HG03097 (cell line): Measurements from ENCODE around the gene CAPN12.
"Not testable (repeated sequence)": the region's sequence is repeated elsewhere in the genome, so short reads cannot be mapped to it uniquely, and the experiment has no call there.

Source experiments
- ATAC-seq: cut with Tn5 transposase; IDR thresholded peaks from one replicate; pipeline ENCODE4 v1.9.1; 2021; ENCODE audit not compliant: unreplicated experiment, low FRiP score

The CAPN12 gene, protein sequence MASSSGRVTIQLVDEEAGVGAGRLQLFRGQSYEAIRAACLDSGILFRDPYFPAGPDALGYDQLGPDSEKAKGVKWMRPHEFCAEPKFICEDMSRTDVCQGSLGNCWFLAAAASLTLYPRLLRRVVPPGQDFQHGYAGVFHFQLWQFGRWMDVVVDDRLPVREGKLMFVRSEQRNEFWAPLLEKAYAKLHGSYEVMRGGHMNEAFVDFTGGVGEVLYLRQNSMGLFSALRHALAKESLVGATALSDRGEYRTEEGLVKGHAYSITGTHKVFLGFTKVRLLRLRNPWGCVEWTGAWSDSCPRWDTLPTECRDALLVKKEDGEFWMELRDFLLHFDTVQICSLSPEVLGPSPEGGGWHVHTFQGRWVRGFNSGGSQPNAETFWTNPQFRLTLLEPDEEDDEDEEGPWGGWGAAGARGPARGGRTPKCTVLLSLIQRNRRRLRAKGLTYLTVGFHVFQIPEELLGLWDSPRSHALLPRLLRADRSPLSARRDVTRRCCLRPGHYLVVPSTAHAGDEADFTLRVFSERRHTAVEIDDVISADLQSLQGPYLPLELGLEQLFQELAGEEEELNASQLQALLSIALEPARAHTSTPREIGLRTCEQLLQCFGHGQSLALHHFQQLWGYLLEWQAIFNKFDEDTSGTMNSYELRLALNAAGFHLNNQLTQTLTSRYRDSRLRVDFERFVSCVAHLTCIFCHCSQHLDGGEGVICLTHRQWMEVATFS

DNA sequence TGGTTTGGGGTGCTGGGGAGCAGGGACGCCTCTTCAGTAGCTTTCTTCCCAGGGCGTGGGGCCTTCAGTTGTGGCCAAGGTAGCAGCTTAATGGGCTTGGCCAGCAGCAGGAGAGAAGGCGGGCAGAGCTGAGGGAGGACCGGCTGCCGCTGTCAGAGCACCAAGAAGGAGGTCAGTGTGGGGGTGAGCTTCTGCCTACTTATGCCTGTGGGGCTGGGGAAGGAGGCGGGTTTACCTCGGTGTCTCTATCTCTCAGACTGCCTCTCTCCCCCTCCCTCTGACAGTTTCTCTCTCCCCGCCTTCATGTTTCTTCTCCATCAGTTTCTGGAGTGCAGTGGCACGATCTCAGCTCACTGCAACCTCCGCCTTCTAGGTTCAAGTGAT lies at the start of gene CAPN12:
Gene CAPN12 (minus strand): TSS at position 177 of the 384 bp plus-strand sequence. CDS start 309 bp downstream, outside the sequence.
- no peak for ATAC-seq

DNA sequence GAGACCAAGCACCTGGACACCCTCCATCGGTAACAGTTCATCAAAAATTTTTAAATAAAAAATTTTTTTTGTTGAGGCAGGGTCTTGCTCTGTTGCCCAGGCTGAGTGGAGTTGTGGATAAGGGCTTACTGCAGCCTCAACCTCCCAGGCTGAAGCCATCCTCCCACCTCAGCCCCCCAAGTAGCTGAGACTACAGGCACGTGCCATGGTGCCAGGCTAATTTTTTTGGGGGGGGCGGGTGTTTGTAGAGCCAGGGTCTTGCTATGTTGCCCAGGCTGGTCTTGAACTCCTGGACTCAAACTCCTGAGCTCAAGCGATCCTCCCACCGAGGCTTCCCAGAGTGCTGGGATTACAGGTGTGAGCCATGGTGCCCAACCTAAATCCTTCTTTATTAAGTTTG lies 49.4 kb upstream of the CAPN12 start:
- no peak for ATAC-seq

DNA sequence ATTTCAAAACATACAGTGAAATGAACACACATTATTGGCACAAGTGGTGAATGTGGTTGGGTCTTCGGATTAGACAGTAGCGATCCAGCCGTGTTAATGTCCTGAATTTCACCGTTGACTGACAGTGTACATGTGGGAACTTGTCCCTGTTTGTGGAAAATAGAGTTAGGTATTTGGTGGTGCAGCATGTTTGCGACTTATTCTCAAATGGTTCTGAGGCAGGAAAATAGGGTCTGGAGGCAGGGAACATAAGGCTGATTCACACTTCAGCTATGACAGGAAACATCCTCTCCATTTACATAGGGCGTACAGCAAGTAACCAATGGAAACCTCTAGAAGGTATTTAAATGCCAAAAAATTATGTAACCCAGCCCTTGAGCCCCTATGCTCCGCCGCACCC lies 48.9 kb upstream of the CAPN12 start:
- no peak for ATAC-seq

DNA sequence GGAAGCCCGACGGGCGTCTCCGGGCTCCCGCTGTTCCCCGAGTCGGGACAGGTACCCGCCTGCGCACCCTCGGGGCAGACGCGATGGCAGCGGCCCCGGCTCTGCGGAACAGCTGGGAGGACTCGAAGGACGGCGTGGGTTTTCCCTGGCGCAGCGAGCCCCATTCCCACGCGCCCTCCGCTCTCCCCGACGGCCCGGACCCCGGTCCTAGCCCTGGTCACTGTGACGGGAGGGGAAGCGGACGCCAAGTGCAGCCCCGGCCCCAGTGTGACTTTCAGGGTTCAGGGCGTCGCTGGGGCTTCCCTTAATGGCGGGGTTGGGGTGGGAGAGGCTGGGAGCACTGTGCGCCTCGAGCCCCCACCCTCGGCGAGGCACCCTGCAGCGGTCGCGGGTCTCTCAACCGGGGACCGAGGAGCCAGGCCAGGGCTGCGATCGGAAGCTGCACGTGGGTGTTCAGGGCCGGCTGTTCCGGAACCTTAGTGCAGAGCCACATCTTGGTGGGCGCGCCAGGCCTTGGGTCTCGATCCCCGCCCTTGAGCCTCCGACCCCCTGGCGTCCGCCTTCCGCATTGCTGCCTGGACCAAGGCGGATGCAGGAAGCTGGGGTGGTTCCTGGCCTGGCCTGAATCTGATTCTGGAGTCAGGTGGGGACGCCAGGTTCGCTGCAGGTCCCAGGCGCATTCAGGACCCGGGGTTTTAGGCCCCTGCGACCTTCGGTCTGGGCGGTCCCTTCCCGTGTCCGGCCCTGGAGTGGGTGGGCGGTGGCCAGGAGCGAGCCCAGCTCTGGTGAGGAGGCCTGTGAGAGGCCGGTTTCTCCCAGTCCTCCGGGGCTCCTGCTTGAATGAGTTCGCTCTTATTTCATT lies 48.2 kb upstream of the CAPN12 start:
- no peak for ATAC-seq

DNA sequence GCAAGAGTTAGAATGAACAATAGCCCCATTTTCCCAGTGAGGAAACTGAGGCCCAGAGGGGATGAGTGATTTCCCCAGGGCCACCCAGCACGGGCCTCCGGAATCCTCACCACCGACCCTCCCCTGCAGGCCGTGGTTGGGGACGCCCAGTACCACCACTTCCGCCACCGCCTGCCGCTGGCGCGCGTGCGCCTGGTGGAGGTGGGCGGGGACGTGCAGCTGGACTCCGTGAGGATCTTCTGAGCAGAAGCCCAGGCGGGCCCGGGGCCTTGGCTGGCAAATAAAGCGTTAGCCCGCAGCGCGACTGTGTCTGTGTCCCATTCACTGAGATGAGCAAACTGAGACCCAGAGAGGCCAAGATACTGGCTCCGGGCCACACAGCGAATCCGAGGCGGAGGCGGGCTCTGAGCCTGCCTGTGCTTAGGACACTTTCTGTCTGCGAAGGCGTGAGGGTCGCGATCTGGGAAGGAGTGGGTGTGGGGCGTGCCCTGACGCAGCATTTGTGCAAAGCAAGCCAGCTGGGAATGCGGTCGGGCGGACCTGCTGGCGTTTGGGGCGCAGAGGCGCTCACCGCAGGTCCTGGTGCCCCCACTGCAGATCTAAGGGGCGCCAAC lies 47.3 kb upstream of the CAPN12 start:
- not testable (repeated sequence) for ATAC-seq

DNA sequence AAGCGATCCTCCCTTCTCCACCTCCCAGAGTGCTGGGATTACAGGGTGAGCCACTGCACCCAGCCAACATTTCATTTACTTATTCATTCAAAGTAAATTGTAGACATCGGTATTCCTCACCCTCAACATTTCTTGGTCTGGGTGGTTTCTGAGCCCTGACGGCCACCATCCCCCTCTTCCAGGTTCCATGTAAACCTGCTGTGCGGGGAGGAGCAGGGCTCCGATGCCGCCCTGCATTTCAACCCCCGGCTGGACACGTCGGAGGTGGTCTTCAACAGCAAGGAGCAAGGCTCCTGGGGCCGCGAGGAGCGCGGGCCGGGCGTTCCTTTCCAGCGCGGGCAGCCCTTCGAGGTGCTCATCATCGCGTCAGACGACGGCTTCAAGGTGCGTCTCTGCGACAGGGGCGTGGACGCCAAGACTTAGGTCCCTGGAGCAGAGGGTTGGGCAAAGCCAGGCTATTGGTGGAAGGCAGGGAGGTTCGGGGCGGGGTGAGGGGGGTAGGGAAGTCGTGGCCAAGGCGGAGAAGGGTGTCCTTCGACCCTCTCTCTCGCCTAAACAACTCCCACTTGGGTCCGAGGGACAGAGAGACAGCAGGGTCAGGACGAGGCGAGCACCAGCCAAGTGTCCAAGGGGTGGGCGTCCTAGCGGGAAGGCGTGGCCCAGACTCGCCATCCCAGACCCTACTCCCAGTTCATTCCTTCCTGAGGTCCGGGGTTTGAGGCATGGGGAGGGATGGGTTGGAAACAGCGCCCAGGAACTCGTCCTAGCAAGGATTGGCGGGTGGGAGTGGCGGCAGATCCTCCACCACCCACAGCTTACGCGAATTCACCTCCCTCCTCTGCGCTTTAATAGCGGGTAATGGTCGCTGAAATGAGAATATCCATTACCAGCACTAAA lies 46.5 kb upstream of the CAPN12 start:
- not testable (repeated sequence) for ATAC-seq

DNA sequence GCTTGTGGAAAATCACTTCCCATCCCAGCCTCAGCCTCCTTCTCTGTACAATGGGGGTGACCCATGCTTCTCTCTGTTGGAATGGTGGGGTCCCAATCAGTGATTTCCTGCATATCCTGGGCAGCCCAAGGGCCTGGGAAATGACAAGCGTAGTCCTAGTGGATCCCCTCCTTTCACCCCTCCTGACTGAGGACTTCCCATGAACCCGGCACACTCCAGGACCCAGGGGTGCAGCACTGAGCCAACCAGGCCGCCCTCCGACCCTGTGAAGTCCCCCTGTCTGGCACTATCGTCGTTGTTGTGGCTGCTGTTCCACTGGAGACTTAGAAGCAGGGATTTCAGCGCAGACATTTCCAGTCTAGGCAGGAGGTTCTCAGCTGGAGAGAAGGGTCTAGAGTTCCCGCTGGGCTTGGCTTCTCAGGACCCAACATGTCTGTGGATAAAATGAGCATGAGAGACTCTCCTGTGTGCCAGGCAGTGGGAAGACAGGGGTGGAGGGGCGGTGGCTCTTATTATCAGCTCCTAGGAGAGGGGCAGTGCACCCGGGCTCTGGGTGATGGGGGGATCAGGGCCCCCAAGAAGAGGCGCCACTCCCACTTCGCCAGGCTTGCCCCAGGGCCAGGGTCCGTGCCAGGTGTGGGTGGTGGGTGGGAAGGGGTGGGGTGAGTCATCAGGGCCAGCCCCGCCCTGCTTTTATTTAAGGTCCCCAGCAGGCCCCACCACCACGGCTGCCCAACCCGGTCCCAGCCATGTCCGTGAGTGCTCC lies 44.4 kb upstream of the CAPN12 start, which contains the start of gene LGALS7B:
Gene LGALS7B (plus strand): TSS at position 723 of the 766 bp plus-strand sequence. CDS start 27 bp downstream, at position 750.
- ATAC-seq = no peak

DNA sequence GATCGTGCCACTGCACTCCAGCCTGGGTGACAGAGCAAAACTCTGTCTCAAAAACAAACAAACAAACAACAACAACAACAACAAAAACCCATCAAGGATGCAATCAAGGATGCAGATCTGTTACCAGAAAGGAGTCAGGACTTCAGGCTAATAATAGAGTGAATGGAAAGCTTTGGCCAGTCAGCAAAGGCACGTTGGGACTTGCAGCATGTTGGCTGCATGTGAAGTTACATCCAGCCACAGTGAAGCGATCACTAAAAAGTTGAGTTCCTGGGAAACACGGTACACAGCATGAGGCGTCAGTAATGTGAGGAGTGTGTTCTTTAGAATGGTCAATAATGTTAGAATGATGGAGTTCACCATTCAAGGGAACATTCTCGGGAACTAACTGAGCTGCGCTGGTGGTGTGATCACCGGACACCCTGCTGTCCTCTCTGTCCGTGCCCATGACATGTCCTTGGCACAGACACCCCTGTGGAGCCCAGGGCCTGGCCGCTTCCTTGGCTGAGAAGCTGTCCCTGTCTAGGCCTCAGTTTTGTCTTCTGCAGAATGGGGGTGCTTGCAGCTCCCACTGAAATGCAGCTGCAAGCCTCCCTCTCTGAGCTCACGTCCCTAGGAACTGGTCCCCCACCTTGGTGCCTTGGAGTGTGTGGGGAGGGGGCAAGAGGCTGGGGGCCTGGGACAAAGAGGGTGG lies 42.4 kb upstream of the CAPN12 start:
- no peak for ATAC-seq

DNA sequence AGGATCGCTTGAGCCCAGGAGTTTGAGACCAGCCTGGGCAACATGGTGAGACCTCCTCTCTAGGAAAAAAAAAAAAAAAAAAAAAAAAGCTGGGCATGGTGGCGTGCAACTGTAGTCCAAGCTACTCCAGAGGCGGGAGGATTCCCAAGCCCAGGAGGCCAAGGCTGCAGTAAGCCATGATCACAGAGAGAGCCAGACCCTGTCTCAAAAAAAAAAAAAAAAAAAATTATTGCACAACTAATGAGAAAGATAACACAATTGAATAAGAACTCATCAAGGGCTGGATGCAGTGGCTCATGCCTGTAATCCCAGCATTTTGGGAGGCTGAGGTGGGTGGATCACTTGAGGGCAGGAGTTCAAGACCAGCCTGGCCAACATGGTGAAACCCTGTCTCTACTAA lies 41.8 kb upstream of the CAPN12 start:
- ATAC-seq = not testable (repeated sequence)

DNA sequence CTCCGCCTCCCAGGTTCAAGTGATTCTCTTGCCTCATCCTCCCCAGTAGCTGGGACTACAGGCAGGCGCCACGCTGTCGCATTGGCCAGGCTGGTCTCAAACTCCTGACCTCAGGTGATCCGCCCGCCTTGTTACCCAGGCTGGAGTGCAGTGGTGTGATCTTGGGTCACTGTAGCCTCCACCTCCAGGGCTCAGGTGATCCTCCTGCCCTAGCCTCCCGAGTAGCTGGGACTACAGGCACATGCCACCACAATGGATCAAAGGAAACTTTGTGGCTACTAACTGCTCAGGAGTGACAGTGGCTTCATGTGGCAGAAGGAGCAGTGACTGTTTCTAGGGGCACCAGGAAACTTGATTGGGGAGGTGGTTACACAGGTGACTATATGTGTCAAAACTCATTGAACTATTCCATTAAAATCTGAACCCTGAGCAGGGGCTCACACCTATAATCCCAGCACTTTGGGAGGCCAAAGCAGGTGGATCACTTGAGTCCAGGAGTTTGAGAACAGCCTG lies 41.0 kb upstream of the CAPN12 start:
- no peak for ATAC-seq

DNA sequence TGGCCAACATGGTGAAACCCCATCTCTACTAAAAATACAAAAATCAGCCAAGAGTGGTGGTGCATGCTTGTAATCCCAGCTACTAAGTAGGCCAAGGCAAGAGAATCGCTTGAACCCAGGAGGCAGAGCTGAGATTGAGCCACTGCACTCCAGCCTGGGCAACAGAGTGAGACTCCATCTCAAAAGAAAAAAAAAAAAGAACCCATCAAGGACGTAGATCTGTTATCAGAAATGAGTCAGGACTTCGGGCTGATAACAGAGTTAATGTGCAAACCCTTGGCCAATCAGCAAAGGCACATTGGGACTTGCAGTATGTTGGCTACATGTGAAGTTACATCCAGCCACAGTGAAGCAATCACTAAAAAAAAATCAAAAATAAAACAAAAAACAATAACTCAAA lies 40.0 kb upstream of the CAPN12 start:
- no peak for ATAC-seq

DNA sequence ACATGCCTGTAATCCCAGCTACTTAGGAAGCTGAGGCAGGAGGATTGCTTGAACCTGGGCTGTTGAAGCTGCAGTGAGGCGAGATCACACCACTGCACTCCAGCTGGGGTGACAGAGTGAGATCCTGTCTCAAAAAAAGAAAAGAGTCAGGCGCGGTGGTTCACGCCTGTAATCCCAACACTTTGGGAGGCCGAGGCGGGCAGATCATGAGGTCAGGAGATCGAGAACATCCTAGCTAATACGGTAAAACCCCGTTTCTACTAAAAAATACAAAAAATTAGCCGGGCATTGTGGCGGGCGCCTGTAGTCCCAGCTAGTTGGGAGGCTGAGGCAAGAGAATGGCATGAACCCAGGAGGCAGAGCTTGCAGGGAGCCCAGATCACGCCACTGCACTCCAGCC lies 37.9 kb upstream of the CAPN12 start:
- ATAC-seq = not testable (repeated sequence)

DNA sequence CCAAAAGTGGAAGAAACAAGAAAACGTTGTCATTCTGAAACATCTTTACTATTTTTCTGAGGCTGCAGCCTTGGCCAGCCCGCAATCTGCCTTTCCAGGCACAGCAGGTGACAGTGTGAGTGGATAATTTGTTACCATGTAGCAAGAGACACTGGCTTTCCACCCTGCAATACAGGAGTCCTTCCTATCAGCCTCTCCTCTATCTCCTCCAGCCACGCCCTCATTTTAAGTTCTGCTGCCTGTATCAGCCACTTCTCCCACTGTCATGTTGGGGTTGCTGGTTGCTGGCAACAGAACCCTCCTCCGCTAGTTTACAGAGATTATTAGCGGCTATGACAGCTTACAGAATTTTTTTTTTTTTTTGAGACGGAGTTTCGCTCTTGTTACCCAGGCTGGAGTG lies 36.8 kb upstream of the CAPN12 start:
- ATAC-seq = no peak

DNA sequence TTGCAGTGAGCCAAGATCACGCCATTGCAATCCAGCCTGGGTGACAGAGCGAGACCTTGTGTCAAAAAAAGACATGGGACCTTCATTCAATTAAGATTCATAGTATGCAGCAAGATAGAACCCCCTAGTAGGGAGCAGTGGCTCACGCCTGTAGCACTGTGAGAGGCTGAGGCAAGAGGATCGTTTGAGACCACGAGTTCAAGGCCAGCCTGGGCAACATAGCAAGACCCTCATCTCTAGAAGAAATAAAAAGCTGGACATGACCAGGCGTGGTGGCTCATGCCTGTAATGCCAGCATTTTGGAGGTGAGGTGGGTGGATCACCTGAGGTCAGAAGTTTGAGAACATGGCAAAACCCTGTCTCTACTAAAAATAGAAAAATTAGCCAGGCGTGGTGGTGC lies 36.2 kb upstream of the CAPN12 start:
- ATAC-seq = no peak

DNA sequence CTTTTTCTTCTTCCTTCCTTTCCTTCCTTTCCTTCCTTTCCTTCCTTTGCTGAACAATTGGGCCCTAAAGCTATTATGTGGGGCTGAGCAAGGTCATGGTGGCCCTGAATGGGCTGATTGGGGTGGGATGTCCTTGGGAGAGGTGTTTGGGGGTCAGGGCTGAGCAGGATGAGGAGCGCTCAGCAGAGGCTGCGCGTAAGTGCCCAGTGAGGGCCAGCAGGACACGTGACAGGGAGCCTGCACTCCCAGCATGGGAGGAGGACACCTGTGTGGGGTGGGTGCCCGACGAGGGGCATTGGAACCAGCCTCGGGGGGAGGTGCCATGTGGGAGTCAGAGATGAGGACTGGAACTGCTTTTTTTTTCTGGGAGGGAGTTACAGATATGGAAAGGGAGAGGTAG lies 34.5 kb upstream of the CAPN12 start:
- ATAC-seq = no peak

DNA sequence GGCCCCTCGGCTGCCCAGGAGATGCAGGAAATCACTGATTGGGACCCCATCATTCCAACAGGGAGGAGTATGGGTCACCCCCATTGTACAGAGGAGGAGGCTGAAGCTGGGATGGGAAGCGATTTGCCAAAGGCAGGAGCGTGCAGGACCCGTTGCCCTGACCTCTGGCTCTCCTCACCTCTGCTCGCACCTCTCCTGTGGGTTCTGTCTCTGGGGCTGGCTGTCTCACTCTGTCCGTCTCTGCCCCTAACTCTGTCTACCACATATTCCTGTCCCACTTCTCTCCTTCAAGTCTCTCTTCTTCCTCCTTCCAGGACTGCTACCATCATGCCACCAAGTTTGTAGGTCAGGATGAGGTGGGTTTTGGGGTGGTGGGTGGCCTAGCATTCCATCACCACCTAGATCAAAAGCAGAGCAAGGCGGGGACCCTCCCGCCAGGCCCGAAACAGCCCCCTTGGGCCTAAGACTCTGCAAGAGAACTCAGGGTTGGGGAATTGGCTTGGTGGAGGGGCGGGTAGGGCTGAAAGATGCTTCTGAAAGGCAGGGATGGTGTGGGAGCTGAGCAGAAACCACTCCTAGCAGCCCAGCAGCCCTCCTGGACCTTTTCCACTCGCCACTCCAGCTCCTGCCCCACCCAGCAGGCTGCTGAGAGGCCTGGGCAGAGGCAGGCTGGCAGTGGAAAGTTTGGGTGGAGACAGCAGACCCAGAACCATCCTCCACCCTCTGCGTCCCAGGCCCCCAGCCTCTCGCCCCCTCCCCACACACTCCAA lies 30.1 kb upstream of the CAPN12 start:
- ATAC-seq = no peak

DNA sequence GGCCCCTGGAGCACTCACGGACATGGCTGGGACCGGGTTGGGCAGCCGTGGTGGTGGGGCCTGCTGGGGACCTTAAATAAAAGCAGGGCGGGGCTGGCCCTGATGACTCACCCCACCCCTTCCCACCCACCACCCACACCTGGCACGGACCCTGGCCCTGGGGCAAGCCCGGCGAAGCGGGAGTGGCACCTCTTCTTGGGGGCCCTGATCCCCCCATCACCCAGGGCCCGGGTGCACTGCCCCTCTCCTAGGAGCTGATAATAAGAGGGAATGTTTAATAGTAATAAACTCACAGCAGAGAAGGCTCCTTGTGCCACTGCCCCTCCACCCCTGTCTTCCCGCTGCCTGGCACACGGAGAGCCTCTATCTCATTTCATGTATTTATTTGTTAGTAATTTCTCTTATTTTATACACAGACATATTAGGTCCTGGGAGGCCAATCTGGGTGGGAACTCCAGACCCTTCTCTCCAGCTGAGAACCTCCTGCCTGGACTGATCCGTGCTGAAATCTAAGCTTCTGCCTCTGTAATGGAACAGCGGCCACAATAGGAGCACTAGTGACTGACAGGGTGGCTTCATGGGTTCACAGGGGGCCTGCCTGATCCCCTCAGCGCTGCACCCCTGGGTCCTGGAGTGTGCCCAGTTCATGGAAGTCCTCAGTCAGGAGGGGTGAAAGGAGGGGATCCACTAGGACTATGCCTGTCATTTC lies 29.3 kb upstream of the CAPN12 start, which contains the start of gene LGALS7:
Gene LGALS7 (minus strand): TSS at position 49 of the 709 bp plus-strand sequence. CDS start 25 bp downstream, at position 24.
- ATAC-seq = no peak
